LNCaP clone FGC (cell line): Measurements from ENCODE around the gene UGP2.
"Not testable (repeated sequence)": the region's sequence is repeated elsewhere in the genome, so short reads cannot be mapped to it uniquely, and the experiment has no call there.

Source experiments
- DNase-seq: peaks from one replicate; pipeline ENCODE4 v3.0.0-alpha.2; 2011; ENCODE audit warnings: low read depth
- H3K4me3 ChIP-seq: 2 replicates; pipeline ENCODE4 v1.5.1; 2011; ENCODE audit warnings: mild to moderate bottlenecking, low read depth, low read length, control low read depth
- CTCF ChIP-seq: IDR thresholded peaks from 2 replicates; pipeline ENCODE4 v1.5.1; 2012; ENCODE audit warnings: mild to moderate bottlenecking; ENCODE audit not compliant: control insufficient read depth, insufficient read depth; ENCODE audit errors: extremely low read depth

Gene UGP2

DNA sequence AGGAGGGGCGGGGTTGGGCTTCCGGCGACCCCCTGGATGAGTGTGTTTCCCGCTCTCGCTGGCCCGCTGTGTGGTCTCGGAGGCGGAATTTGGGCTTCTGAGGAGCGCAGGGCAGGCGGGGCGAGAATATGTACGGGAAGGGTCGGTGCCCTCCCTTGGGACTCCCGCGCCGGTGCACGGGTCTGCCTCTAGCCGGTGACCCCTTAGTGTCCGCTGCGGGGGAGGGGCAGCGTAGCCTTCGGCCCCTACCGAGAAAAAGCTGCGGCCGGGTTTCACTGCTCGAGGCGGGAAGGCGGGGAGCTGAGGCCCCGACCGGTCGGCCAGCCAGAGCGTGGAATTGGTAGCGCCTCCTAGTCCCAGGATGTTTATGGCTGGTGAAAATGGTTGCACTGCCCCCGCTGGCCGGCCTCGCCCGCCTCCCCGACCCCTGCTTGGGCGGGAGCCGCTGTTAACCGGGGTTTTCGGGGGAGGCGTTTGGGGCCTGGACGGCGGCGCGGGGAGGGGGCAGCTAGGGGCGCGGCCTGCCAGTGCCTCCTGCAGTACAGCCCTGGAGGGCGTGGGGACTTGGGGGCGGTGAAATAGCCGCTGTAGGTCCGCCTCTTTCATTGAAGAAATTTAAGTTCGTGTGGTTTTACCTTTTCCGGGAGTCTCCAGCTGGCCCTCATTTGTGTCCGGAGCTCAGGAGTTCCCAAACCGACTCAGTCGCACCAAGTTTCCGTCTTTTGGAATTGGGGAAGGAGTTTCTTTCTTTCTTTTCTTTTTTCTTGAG is at the start of gene UGP2:
Gene UGP2, plus strand, starts transcription at position 643 of the 769 bp plus-strand sequence. CDS start 290 bp downstream, outside the sequence.
- peak; percentile 21; the same call in 1 of the 2 replicates for TF ChIP-seq CTCF
- peak; percentile 30 for DNase-seq
- peak within 1 kb of the TSS; percentile 70 for H3K4me3 ChIP-seq

- H3K4me3 ChIP-seq = no peak overlapping the region
- DNase-seq = no peak
- no peak for TF ChIP-seq CTCF
These were observed 49.2 kb upstream of the UGP2 start for GRCh38 chr2:63792530-63792929.

GRCh38 chr2:63796366-63796765 is 45.3 kb upstream of the UGP2 start:
- TF ChIP-seq CTCF = no peak
- no peak for DNase-seq

GRCh38 chr2:63796796-63797195 is 44.9 kb upstream of the UGP2 start:
- no peak overlapping the region for H3K4me3 ChIP-seq
- no peak for DNase-seq
- TF ChIP-seq CTCF = no peak

More at GRCh38 chr2:63796366-63796765, 45.3 kb upstream of the UGP2 start:
- H3K4me3 ChIP-seq = no peak overlapping the region

DNA sequence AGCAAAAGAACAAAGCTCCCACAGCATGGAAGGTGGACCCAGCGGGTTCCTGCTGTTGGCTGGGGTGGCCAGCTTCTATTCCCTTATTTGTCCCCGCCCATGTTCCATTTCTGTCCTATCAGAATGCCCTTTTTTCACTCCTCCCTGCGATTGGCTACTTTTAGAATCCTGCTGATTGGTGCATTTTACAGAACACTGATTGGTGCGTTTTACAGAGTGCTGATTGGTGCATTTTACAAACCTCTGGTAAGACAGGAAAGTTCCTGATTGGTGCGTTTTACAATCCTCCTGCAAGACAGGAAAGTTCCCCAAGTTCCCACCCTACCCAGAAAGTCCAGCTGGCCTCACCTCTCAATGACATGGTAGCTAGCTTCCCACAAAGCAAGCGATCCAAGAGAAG is 40.2 kb upstream of the UGP2 start:
- no peak for TF ChIP-seq CTCF
- H3K4me3 ChIP-seq = no peak overlapping the region
- DNase-seq = no peak

DNA sequence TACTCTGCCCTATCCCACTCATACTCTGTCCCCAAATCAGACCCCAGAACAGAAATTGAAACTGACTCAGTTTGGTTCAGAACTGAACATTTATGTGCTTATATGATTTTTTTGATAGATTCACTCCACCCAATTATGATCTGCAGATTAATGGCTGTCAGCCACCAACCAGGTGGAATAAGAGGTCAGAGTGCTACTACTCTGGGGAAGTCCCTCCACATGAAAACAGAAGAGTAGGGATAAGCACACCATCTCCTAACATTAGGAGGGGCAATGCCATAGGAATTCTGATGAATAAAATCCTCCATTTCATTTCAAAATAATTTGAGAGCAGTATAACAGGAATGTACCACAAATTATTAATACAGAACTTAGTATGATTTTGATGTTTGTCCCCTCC is 36.3 kb upstream of the UGP2 start:
- no peak for DNase-seq
- no peak for TF ChIP-seq CTCF

GRCh38 chr2:63808036-63808435 is 33.7 kb upstream of the UGP2 start:
- DNase-seq = not testable (repeated sequence)

More for the DNA sequence above, 36.3 kb upstream of the UGP2 start:
- no peak overlapping the region for H3K4me3 ChIP-seq

DNA sequence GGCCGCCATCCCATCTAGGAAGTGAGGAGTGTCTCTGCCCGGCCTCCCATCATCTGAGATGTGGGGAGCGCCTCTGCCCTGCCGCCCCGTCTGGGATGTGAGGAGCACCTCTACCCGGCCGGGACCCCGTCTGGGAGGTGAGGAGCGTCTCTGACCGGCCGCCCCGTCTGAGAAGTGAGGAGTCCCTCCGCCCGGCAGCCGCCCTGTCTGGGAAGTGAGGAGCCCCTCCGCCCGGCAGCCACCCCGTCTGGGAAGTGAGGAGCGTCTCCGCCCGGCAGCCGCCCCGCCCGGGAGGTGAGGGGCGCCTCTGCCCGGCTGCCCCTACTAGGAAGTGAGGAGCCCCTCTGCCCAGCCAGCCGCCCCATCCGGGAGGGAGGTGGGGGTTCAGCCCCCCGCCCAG is 32.8 kb upstream of the UGP2 start:
- H3K4me3 ChIP-seq, DNase-seq: not testable (repeated sequence)

More at GRCh38 chr2:63808036-63808435, 33.7 kb upstream of the UGP2 start:
- H3K4me3 ChIP-seq = not testable (repeated sequence)
